Liver (tissue), 3 donors: ENCODE measurements around the gene NMNAT2.

Experiments
- CTCF ChIP-seq: fragments of 150-350 bp; IDR thresholded peaks from 2 replicates; pipeline ENCODE4 v1.5.1; 2017; ENCODE audit warnings: improper control_type of control experiment, low read depth, low read length; ENCODE audit not compliant: missing input control
- EGR1 ChIP-seq, 2 donors: IDR thresholded peaks; 2 replicates each; pipeline ENCODE4 v1.6.1; 2016 to 2018; ENCODE audit warnings: antibody characterized with exemption in 2 of 2, low read depth in 2 of 2
- GABPA ChIP-seq, 2 donors: IDR thresholded peaks in 1 of 2; conservative IDR thresholded peaks in 1 of 2; 2 replicates each; pipeline ENCODE4 v1.6.1; 2016; ENCODE audit warnings: antibody characterized with exemption in 2 of 2, mild to moderate bottlenecking in 1 of 2, moderate library complexity in 1 of 2
- REST ChIP-seq: IDR thresholded peaks from 2 replicates; pipeline ENCODE4 v1.6.1; 2016; ENCODE audit warnings: antibody characterized with exemption, mild to moderate bottlenecking
- SP1 ChIP-seq: IDR thresholded peaks from 2 replicates; pipeline ENCODE4 v1.6.1; 2018; ENCODE audit warnings: antibody characterized with exemption, mild to moderate bottlenecking
- TAF1 ChIP-seq: conservative IDR thresholded peaks from 2 replicates; pipeline ENCODE4 v1.6.1; 2016; ENCODE audit warnings: antibody characterized with exemption, mild to moderate bottlenecking
- YY1 ChIP-seq: IDR thresholded peaks from 2 replicates; pipeline ENCODE4 v1.6.1; 2016; ENCODE audit warnings: antibody characterized with exemption, mild to moderate bottlenecking
- donor health status: healthy.
- donor health status: healthy.

GRCh38 chr1:183272390-183272848, 145.8 kb downstream of the NMNAT2 start:
- no peak for TF ChIP-seq CTCF
- TF ChIP-seq SP1 = no peak
- no peak for TF ChIP-seq YY1
- TF ChIP-seq REST = no peak
- no peak for TF ChIP-seq TAF1
- no peak for TF ChIP-seq EGR1 (IDR thresholded peaks at IDR 0.05; ENCODE audit: low read depth in 2 of 2)
- TF ChIP-seq GABPA (IDR thresholded peaks at IDR 0.05 in 1 of 2, conservative IDR thresholded peaks at IDR 0.05 in 1 of 2) = no peak
